Mucosa of descending colon (tissue), 3 donors: ENCODE data around the gene SLAIN2. TPM values are rescaled to one million over a fixed set of nuclear protein-coding genes. Genes with fewer than 3 reads are reported as not detected.

Source experiments
- ATAC-seq: fragments of 200-7000 bp; cut with Tn5 transposase; one replicate; pipeline ENCODE4 v1.9.1; 2020; ENCODE audit warnings: mild to moderate bottlenecking, moderate library complexity
- DNase-seq, 3 donors: peaks; one replicate each; pipeline ENCODE4 v3.0.0-alpha.2; 2020
- H3K36me3 ChIP-seq: fragments of 200-600 bp; one replicate; pipeline ENCODE4 v1.8.0; 2021; ENCODE audit warnings: low read depth, mild to moderate bottlenecking
- H3K4me1 ChIP-seq: fragments of 200-600 bp; one replicate; pipeline ENCODE4 v1.8.0; 2021; ENCODE audit warnings: low read depth, mild to moderate bottlenecking
- H3K4me3 ChIP-seq: fragments of 200-600 bp; one replicate; pipeline ENCODE4 v1.8.0; 2021; ENCODE audit warnings: mild to moderate bottlenecking
- H3K9me3 ChIP-seq: fragments of 200-600 bp; one replicate; pipeline ENCODE4 v1.8.0; 2021; ENCODE audit warnings: mild to moderate bottlenecking
- CTCF ChIP-seq: fragments of 200-600 bp; IDR thresholded peaks from one replicate; pipeline ENCODE4 v1.8.0; 2022; ENCODE audit warnings: antibody characterized with exemption, mild to moderate bottlenecking
- intact Hi-C, 2 donors: fragments of 100-400 bp; cut with DNase I in 1 of 2; cut with micrococcal nuclease in 1 of 2; formaldehyde crosslinking; loops; one replicate each; pipeline versions ENCODE4 v1.11.0 to v1.11.1; 2022; cut with DNase I, micrococcal nuclease
- total RNA-seq, 3 donors: library from RNA; stranded (reverse); fragmentation: NEBNext Ultra II Directional in 2 of 3; extraction: Animal tissue kit (Norgen Biotek cat#: 25700) in 2 of 3; gene quantifications; one replicate each; pipeline versions ENCODE4 v1.2.1 to v1.2.4, GENCODE V29; 2021 to 2023
- donor health status: DM: no; HTN: no; CAD: no; lungs with moderate emphysema.
- donor health status: DM: no; HTN: no; CAD: no.
- donor health status: DM: no; HTN: yes; CAD: no.

The SLAIN2 gene
- total RNA-seq, 3 donors from 2014 or later = 73.5 to 153 (median 90.6) TPM

GRCh38 chr4:48334900-48335384 lies 6.4 kb upstream of the SLAIN2 start:
- no peak for ATAC-seq
- H3K4me1 ChIP-seq = peaks cover 28% of the 10 kb centered on the region
- intact Hi-C loops = no loop called here
- no peaks in the 10 kb centered on the region for H3K9me3 ChIP-seq
- H3K4me3 ChIP-seq = no peak overlapping the region
- H3K36me3 ChIP-seq = no peaks in the 10 kb centered on the region
- DNase-seq = no peak
- TF ChIP-seq CTCF = no peak

- H3K4me1 ChIP-seq = peaks cover 27% of the 10 kb centered on the region
- no peak for TF ChIP-seq CTCF
- H3K36me3 ChIP-seq = no peaks in the 10 kb centered on the region
- intact Hi-C loops = no loop called here
- H3K9me3 ChIP-seq = no peaks in the 10 kb centered on the region
- DNase-seq = no peak
- no peak for ATAC-seq
- H3K4me3 ChIP-seq = no peak overlapping the region
These were observed 5.0 kb upstream of the SLAIN2 start for GRCh38 chr4:48336146-48336870.

GRCh38 chr4:48337731-48338130 lies 3.6 kb upstream of the SLAIN2 start:
- no peak overlapping the region for H3K4me3 ChIP-seq
- H3K9me3 ChIP-seq = no peaks in the 10 kb centered on the region
- TF ChIP-seq CTCF = no peak
- intact Hi-C loops = no loop called here
- DNase-seq = no peak
- no peak for ATAC-seq
- H3K36me3 ChIP-seq = no peaks in the 10 kb centered on the region
- H3K4me1 ChIP-seq = peaks cover 20% of the 10 kb centered on the region

- no peak overlapping the region for H3K4me3 ChIP-seq
- H3K9me3 ChIP-seq = no peaks in the 10 kb centered on the region
- ATAC-seq (no peak), DNase-seq (no peak)
- H3K36me3 ChIP-seq = no peaks in the 10 kb centered on the region
- peaks cover 29% of the 10 kb centered on the region for H3K4me1 ChIP-seq
- intact Hi-C loops = no loop called here
- TF ChIP-seq CTCF = no peak
These were observed 1.7 kb upstream of the SLAIN2 start for GRCh38 chr4:48339642-48340041.

GRCh38 chr4:48340276-48340964 lies 909 bp upstream of the SLAIN2 start:
- peak in 1 of 3 donors; percentile 58 for DNase-seq
- no peaks in the 10 kb centered on the region for H3K36me3 ChIP-seq
- TF ChIP-seq CTCF = no peak
- no peaks in the 10 kb centered on the region for H3K9me3 ChIP-seq
- intact Hi-C loops = no loop called here
- peak; percentile 59 for ATAC-seq
- peak overlapping the region; percentile 4 for H3K4me3 ChIP-seq
- H3K4me1 ChIP-seq = peaks cover 29% of the 10 kb centered on the region
